HG02623 (cell line): ENCODE measurements around the gene IL34.

Experiments
- ATAC-seq: cut with Tn5 transposase; IDR thresholded peaks from one replicate; pipeline ENCODE4 v1.9.1; 2021; ENCODE audit warnings: moderate library complexity; ENCODE audit not compliant: unreplicated experiment

IL34 gene

DNA sequence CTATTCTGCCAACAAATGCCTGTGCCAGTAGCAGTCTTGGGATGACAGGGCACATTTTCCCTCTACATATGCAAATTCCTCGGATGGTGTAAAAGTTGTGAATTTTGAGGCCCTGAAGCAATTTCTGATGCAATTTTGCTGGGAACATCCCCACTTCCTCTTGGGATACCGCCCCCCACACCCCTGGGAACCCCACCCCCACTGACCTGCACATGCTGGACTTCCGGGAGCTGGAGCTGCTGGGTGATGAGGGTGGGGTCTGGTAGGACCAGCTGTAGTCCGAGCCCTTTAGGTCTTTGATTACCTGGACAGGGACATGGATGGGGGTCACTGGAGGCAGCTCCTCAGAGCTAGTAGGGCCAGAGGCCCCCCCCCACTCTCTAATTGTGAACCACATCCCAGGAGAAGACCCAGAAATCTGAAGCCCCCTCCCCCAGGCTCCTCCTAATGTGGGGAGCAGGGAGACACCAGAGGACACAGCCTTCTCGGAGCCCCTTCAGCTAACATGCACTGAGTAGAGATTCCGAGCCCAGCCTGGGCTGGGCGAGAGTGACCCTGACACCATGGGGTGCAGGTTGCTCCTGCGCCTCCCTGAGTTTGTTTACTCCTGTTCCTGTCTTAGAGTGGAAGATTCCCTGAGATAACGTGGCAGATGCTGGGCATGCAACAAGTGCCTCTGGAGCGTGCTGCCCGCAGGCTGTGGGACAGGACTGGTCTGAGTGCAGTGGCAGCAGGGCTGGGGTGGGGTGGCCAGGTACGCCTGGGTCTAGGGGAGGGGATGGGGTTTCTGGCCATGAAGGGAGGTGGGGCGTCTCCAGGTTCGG, 30.5 kb downstream of the IL34 start:
- ATAC-seq = no peak

DNA sequence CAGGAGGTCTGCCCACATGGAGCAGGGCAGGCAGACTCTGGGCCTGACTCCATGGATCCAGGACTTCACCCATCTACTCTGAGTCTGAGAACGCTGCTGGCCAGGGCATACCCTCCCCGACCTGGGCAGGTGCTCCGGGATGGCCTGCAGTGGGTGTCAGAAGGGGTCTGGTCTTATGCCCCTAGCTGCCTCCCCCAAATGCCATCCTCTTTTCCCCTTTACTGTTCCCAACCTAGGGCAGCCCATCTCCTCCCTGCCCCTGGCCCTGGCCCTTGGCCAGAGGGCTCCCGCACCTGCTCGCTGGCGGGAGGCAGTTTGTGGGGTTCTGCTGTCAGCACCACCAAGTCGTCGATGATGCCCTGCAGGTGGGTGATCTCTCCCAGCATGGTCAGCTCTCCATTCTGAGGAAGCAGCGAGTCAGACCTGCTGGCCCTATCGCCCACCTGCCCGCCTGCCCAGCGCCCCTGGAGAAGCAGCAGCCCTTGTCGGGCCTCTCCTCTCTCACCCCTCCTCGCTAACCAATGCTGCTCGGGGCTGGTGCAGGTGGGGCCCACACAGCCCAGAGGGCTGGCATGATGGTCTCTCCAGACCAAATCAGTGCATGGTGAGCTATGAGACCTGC, 31.3 kb downstream of the IL34 start:
- no peak for ATAC-seq

DNA sequence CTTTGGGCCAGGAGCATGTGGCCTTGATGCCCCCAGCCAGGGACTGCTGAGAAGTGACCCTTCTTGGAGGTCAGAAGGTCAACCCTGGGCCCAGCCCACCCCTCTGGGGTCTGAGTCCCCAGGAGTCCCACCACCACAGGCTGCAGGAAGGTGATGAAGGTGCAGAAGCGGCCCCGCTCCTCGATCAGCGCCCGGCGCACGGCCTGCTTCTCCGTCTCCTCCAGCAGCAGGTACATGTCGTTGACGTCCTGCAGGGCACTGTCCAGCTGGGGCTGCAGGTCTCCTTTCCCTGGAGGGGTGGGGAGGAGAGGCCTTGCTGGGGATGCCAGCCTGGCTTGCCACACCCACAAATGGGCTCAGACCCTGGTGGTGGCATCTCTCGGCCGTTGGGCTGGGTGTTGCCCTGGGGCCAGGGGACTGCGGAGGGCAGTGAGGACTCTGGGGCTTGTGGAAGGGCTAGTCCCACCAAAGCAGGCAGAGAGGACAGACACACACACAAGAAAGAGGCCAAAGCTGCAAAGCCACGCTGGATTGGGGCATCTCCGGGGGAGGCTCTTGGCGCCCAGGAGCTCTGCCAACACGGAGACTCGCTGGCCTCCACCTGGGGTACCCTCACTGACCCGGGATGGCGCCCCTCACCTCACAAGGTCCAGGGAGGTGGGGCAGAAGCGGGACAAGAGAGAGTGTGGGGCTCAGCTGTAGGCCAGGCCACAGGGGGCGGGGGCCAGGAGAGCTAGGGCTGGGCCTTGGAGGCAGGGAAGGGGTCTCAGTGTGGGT, 31.9 kb downstream of the IL34 start:
- ATAC-seq = no peak

DNA sequence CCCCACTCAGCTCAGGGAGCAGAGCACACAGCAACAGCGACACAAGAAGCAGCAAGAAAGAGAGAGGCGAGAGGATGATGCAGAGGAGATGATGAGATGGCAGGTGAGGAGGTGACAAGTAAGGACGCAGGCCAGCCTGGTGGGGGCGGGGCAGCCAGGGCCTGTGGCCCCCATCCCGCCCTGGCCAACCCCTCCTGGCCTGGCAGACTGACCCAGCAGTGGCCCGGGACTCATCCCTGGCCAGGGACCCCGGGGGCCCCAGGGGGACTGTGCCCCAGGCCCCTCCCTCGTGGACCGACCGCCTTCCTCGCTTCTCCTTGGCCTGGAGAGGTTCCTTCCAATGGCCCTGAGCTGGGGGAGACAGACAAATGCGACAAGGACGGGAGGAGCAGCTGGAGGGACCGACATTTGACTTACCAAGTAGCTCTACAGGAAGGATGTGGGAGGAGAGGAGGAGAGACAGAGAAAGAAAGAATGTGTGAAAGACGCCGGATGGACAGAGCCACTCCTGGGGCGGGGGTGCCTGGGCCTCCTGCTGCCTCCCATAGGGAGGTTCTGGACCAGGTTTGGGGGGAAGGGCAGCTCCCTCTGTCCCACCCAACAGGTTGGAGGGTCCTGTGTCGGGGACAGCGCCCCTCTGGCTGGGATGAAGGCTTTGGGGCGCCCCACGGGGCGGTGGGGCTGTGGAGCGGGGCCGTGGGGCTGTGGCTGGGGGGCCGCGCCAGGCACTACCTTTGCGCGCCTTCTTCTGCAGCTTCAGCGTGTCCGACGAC, 32.7 kb downstream of the IL34 start:
- no peak for ATAC-seq

DNA sequence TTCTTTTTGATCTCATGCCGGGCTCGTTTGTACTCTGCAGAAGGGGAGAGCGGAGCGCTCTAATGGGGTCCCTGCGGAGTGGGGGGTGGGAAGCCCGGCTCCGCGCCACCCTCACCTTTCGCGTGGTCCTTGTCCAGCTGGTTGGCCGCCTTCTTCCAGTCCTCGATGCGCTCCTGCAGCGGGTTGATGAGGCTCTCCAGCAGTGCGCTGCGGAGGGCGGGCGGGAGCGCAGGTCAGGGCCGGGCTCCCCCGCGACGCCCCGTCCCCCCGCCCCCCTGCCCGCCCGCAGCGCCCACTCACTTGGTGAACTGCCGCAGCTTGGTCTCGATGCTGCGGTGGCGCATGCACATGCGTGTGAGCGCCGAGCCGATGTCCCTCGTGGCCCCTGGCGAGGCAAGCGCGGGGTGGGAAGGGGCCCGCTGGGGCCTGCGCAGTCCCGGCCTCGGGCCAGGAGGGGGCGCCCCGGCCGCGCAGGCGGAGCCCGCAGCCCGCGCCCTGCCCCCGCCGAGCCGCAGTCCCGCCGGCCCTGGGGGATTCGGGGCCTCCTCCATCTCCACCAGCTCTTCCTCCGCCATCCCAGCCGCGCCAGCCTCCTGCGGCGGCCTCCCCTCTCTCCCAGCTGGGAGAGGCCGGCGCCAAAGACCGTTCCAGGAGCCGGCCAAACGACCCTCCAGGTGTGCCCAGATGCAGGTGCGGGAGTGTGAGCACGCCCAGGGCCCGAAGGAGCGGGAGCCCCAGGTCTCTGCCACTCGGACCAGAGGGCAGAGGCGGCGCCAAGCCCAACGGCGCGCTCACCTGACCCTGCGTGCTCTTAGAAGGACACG, 33.5 kb downstream of the IL34 start:
- no peak for ATAC-seq

DNA sequence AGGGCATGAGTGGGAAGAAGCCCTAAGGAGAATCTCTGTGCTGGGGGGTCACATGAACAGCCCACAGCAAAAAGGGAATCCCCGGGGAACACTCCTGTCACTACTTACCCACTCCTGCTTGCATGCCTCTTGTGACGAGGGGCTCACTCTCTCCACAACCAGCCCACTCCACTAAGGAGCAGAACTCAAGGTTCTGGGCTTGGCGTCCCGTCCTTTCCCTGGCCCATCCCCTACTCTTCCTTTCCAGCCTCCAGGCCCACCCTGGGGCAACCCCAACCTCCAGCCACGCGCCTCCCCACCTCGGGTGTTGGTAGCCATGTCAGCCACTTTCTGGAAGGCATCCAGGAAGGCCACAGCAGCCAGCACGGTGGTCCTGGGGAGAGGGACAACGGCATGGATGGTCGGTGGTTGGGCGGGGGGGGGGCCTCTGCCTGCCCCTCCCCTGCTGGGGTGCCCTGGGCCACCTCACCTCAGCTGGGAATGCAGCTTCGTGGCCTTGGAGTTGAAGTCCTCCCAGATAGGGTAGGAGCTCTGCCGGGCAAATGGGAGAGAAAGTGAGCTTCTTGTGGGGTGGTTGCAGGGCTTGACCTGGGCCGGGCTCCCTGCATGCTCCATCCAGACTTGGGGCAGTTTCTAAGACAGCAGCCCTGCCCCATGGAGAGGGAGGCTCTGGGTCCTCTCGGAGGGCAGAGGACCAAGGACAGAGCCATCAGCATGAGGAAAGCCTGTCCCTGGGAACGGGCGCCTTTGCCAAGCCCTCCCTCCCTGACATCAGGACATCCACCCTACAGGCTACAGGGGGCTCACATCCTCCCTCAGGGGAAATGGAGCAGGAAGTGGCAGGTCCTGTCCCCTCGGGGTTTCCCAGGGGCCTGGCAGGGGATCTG, 34.4 kb downstream of the IL34 start:
- no peak for ATAC-seq

DNA sequence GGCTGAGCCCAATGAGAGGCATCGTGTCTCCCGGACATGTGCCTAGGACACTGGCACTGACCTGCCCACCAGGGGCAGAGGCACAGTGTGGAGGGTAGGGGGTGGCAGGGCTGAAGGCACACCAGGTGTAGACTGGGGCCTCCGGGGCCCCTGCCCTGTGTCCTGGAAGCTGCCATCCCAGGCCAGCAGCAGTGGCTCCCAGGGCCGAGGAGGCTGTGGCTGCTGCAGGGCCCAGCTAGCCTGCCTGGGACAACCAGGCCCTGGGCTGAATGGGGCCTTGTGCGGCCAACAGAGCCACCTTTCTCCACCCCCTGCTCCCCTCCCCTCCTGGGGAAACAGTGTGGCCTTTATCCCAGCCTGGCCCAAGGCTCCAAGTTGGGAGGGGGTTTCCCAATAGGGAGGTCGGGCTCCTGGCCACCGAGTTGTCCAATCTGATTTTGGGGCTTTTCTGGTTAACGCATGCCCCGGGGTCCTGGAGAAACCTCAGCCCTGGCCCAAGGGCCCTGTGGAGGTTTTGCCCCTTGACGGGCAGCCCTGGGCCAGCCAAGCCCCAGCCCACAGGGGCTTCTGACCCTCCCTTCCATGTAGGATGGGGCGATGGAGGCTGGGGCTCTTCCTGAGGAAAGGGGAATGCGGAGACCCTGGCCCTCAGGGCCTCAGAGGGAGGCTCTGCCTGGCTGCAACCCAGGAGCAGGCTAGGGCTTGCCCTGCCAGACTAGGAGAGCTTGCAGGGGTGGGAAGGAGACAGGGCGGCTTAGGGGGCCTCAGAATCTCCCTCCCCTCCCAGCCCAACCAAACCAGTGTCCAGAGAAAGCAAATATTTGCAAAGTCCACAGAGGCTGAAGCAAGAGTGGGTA, 35.3 kb downstream of the IL34 start:
- no peak for ATAC-seq

DNA sequence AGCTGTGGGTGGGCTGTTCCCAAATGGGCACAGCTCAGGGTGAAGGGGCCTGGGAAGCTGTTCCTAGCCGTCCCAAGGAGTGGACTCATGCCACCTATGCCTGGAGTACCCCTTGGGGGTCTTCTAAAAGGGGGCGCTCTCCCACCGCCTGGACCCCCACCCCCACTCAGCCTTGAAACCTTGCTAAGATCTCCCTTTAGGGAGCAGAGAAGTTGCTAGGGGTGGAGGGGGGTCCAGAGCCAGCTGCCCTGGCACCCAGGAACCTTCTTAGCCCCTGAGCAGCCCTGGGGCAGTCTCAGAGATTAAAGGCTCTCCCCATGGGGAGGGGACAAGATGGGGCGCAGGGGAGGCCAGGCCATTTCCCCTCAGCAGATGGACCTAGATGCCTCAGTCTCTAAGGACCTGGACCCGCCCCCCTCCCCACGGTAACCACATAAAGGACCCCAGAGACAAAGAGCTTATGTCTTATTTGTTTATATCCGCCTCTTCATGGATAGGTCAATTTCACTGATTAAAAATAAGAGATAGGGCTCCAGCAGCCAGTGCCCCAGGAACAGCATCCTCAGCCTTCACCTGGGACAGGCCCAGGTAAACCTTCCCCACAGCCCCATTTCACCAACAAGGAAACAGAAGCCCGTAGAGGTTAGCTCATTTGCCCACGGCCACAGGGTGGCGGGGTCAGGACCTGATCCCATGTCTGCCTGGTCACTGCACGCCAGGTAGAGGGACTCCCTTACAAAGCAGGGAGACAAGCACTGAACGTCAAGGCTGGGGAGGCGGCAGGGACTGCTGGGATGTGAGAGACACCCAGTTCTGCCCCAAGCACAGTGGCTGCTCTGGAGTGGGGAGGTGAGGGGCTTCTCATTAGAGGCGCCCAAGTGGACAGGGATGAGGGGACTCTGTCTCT, 36.1 kb downstream of the IL34 start:
- no peak for ATAC-seq

DNA sequence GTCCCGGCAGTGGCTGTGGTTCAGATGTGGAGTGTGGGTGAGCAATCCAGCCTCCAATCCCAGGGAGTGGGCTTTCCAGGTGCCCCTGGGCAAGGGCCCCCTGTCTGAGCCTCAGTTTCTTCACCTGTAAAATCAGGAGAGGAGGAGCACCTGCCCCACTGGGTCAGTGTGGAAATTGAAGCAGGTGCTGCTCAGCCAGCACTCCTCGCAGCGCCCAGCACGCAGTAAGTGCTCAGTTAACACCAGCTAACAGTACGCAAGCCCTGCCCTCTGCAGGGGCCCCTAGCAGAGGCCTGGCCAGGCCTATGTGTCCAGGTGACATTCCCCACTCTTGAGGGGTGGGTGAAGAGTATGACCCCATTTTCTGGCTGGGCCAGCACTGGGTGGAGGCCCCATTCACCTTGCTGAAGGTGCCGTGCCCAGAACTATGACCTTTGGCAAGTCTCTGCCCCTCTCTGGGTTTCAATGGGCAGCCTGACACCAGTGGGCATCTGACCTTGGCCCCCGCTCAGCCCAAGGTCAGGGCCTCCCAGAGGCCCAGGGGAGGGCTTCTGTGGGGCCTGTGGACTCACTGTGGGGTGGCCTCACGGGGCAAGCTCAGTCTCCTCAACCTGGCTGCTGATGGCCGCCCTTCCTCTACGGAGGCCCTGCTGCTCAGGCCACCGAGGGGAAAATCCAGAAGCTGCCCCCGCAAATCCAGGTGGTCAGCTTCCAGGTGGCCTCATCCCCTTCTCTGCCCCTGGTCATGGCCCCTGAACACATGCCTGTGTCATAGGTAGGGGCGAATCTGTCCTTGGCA, 37.0 kb downstream of the IL34 start:
- ATAC-seq = no peak

DNA sequence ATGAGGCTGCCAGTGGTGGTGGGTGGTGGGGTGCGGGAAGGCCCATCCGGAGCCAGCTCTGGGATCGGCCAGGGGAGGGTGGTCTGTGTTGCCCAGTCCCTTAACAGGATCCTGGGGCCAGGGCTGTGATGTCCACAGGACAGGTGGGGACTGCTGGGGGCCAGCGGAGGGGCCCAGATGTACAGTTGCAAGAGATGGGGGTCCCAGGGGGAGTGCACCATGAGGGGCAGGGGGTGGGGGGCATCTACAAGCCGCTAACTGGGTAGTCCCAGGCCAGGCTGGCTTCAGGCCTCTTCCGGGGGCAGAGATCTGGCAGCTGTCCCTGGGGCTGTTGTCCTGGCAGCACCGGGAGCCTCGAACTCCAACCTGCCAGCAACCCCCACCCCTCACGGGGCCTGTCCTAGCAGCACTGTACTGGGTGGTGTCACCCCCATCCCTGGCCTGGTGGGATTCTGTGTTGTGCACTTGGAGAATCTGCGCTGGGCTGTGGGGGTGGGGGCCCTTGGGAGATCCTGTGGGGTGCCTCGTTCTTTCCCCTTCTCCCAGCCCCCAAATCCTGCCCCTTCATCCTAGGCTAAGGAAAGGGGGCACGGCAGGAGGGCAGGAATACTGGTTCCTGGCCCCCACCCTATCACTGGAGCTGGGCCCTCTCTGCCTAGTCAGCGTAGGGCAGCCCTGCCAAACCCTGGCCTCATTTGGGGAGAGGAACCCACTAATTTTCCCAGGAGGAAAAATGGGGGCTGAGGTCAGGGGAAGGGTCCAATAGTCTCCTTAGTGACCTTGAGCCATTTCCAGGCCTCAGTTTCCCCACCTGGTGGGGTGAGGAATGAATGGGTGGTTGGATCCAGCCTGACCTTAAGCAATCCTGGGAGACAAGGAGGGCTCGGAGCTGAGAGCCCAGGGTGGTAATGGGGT, 38.0 kb downstream of the IL34 start:
- no peak for ATAC-seq

DNA sequence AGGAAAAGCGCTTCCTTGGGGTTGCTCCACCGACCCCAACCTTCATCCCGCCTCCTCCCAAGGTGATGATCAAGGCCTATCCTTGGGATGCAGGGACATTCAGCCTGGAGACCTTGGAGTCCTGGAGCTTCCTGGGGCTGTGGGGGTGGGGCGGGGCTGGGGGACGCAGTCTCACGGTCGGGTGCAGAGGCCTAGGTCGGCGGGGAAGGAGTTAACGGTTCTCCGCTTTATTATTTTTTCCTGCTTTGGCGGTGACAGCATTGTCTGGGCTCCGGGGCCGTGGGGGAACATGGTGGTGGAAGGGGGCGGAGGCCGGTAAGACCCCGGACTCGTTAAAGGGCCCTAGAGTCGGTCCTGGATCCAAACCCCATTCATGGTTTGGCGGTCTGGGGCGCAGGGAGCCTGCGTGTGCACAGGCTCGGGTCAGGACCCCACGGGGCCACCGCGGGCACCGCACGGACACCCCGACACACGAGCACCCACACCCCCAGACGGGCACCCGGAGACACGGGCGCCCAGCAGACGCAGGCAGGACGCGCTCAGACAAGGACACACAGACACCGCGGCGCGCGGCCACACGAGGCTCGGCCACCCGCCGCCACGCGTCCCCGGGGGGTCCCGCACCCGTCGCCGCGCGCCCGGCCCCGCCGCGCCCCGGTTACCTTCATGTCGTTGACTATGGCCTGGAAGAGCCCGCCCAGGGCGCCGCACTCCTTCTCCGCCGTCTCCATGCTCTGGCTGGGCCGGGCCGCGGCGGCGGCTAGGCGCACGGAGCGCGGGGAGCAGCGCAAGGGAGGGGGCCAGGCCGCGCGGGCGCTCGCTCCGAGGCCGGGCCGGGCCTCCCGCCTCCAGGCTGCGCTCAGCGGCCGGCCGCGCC, 38.9 kb downstream of the IL34 start:
- ATAC-seq = no peak

DNA sequence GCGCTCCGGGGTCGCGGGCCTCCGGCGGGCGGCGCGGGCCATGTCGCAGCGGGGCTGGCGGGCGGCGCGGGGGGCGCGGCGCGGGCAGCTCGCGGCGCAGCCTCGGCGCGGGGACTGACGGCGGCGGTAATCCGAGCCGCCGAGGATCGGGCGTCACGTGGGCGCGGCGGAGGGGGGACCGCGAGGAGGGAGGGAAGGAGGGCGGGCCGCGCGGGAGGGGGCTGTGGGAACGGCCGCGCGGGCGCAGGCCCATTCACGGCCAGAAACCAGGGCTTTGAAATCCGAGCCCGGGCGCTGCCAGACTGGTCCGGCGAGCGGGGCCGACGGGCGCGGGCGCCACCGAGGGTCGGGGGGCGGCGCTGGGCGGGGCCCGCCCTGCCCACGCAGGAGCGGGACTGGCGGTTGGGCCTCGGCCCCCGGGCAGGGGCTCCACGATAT, 39.6 kb downstream of the IL34 start, which contains the start of gene MTSS2:
Gene MTSS2, minus strand, starts transcription at position 116 of the 438 bp plus-strand sequence. CDS start 262 bp downstream, outside the sequence.
- no peak for ATAC-seq

DNA sequence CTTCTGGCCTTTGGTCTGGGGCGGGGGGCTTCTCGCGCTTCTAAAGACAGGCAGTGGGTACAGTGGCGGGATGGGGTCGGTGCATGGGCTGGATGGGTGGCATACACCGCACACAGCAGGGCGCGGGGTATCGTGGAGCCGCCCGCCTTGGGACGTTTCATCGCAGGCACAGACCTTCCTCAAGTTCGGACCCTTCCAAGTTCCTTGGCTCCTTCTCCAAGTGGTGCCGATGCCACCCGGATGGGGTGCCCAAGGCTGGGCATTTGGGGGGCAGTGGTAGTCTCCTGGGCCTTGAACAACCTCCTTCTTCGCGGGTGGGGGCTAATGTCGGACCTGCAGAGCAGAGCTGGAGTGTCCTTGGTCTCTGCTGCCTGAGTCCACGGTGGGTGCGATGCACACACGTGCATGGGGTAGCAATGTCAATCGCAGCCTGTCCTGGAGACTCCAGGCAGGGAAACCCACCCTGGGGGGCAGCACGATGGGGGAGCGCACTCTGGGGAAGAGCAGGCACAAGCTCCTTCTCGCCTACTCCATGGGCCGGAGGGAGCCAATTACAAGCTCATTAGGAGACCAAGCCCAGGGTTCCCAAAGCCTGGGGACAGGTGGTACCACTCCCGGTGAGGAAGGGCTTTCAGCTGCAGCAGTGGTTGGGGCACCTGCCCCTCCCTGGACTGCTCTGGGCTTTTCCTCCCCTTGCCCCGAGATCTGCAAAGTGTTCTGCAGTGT, 40.2 kb downstream of the IL34 start:
- ATAC-seq = no peak

DNA sequence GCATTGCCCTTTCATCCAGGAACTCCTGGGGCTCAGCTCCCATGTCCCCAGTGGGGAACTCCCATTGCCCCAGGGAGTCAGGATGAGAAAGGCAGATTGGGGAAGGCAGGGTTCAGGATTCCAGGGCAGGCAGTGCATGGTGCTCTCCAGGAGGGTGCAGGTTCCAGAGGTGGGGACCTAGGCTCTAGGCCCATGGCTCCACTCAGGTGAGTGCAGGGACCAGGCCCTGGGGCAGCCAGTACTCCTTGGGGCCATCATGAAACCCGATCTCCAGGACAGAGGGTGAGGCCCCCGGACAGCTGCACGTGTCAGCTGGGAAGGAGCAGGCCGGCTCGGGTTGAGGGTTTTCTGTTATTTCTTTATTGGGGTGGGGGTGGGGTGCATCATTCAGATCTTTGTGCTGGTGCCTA, 40.7 kb downstream of the IL34 start:
- no peak for ATAC-seq
